Endothelial cell of umbilical vein (primary cell): Measurements from ENCODE around the gene IFI35. TPM values are rescaled to one million over a fixed set of nuclear protein-coding genes. Genes with fewer than 3 reads are reported as not detected.
A peak's percentile ranks its signal among the peaks of the same experiment; 100 is the strongest.

Experiments
- BruUV-seq: library from RNA; stranded (reverse); fragments of 400-500 nt; replicated peaks from 2 replicates; lab custom pipeline; 2021; lab: Mats Ljungman, UMichigan
- CTCF ChIA-PET: fragments of 300-600, 350-600 bp; sonication (Branson Sonifier 250); formaldehyde crosslinking; loops from one replicate; lab custom pipeline; 2021; ENCODE audit warnings: antibody characterized with exemption, inconsistent platforms; lab: Charles Lee
- POLR2A ChIA-PET: fragments of 300-600, 350-600 bp; sonication (Branson Sonifier 250); formaldehyde crosslinking; loops from one replicate; lab custom pipeline; 2021; ENCODE audit warnings: antibody characterized with exemption, inconsistent platforms; lab: Charles Lee
- DNase-seq: peaks from one replicate; pipeline ENCODE4 v3.0.0-alpha.2; 2011; ENCODE audit warnings: low read depth, low spot score
- FAIRE-seq: peaks from 2 replicates; lab custom pipeline; 2011; peaks lifted over from hg19 to GRCh38; lab: Jason Lieb, UNC
- H2AFZ ChIP-seq: 2 replicates; pipeline ENCODE4 v1.6.0; 2012; ENCODE audit warnings: low read depth, low read length, control low read depth, inconsistent platforms
- H3K27ac ChIP-seq: 2 replicates; pipeline ENCODE4 v1.5.1; 2011; ENCODE audit warnings: low read depth, mild to moderate bottlenecking, control low read depth, low read length, moderate library complexity; ENCODE audit not compliant: insufficient read depth
- H3K27me3 ChIP-seq, 2 experiments: 2 replicates each; pipeline versions ENCODE4 v1.6.0 to v1.6.1; 2011; ENCODE audit warnings: low read length in 2 of 2, mixed read lengths in 1 of 2; ENCODE audit not compliant: control insufficient read depth in 2 of 2, insufficient read depth in 2 of 2
- H3K36me3 ChIP-seq, 2 experiments: 2 replicates in 1 of 2; 3 replicates in 1 of 2; pipeline ENCODE4 v1.5.1; 2011; ENCODE audit warnings: low read length in 2 of 2, mild to moderate bottlenecking in 1 of 2, moderate library complexity in 1 of 2; ENCODE audit not compliant: control insufficient read depth in 2 of 2, insufficient read depth in 2 of 2; ENCODE audit errors: extremely low read depth in 1 of 2
- H3K4me1 ChIP-seq: 3 replicates; pipeline ENCODE4 v1.5.1; 2011; ENCODE audit warnings: mild to moderate bottlenecking, low read length; ENCODE audit not compliant: control insufficient read depth, insufficient read depth; ENCODE audit errors: extremely low read depth
- H3K4me2 ChIP-seq: 2 replicates; pipeline ENCODE4 v1.6.1; 2011; ENCODE audit warnings: low read length, control low read depth, mixed read lengths; ENCODE audit not compliant: insufficient read depth
- H3K4me3 ChIP-seq, 3 experiments: fragments of 200-600 bp in 1 of 3; sonication (generic), shearing (Covaris generic) in 1 of 3; replicated peaks in 1 of 3; 2 replicates each; pipeline ENCODE4 v1.5.1; 2011 to 2016; ENCODE audit warnings: control low read depth in 3 of 3, low read length in 3 of 3, mild to moderate bottlenecking in 2 of 3, inconsistent platforms in 1 of 3, low read depth in 1 of 3, moderate library complexity in 1 of 3; ENCODE audit not compliant: insufficient read depth in 1 of 3
- H3K79me2 ChIP-seq: 2 replicates; pipeline ENCODE4 v1.6.0; 2012; ENCODE audit warnings: low read length, inconsistent platforms; ENCODE audit not compliant: control insufficient read depth, insufficient read depth
- H3K9ac ChIP-seq: replicated peaks from 2 replicates; pipeline ENCODE3; 2011; ENCODE audit warnings: low read length, control low read depth; ENCODE audit not compliant: insufficient read depth; ENCODE audit errors: extremely low read depth
- H3K9me1 ChIP-seq: replicated peaks from 3 replicates; pipeline ENCODE4 v1.6.0; 2011; ENCODE audit warnings: mild to moderate bottlenecking, low read length; ENCODE audit not compliant: control insufficient read depth, insufficient read depth; ENCODE audit errors: extremely low read depth
- H3K9me3 ChIP-seq: replicated peaks from 2 replicates; pipeline ENCODE4 v1.5.1; 2012; ENCODE audit warnings: low read length, inconsistent platforms; ENCODE audit not compliant: control insufficient read depth, insufficient read depth
- H4K20me1 ChIP-seq: replicated peaks from 2 replicates; pipeline ENCODE3; 2011; ENCODE audit warnings: mild to moderate bottlenecking, low read length; ENCODE audit not compliant: control insufficient read depth, insufficient read depth; ENCODE audit errors: extremely low read depth
- EZH2 ChIP-seq: IDR thresholded peaks from 2 replicates; pipeline ENCODE4 v1.6.1; 2012; ENCODE audit warnings: borderline replicate concordance, low read depth, mild to moderate bottlenecking, moderate library complexity, low read length, inconsistent platforms; ENCODE audit not compliant: severe bottlenecking
- FOS ChIP-seq: IDR thresholded peaks from 2 replicates; pipeline ENCODE4 v1.6.1; 2011; ENCODE audit warnings: mild to moderate bottlenecking, low read length, moderate library complexity, borderline replicate concordance; ENCODE audit not compliant: insufficient read depth
- GATA2 ChIP-seq: IDR thresholded peaks from 2 replicates; pipeline ENCODE4 v1.7.0; 2011; ENCODE audit warnings: low read depth, mild to moderate bottlenecking, moderate library complexity, mixed read lengths, low read length; ENCODE audit not compliant: insufficient read length, insufficient read depth
- JUN ChIP-seq: IDR thresholded peaks from 2 replicates; pipeline ENCODE4 v1.6.1; 2011; ENCODE audit warnings: borderline replicate concordance, low read depth; ENCODE audit not compliant: insufficient read length, insufficient read depth
- MYC ChIP-seq: IDR thresholded peaks from one replicate; pipeline ENCODE4 v1.6.1; 2011; ENCODE audit warnings: mild to moderate bottlenecking, low read depth, low read length
- POLR2A ChIP-seq: IDR thresholded peaks from 2 replicates; pipeline ENCODE4 v1.6.1; 2012; ENCODE audit warnings: low read depth, mild to moderate bottlenecking, control low read depth, low read length
- POLR2AphosphoS5 ChIP-seq: IDR thresholded peaks from 2 replicates; pipeline ENCODE4 v1.6.1; 2012; ENCODE audit warnings: low read depth, mild to moderate bottlenecking, control low read depth, low read length, moderate library complexity; ENCODE audit not compliant: insufficient read depth
- dilution Hi-C: fragments of 300-500 bp; cut with MboI; formaldehyde crosslinking; loops from one replicate; pipeline ENCODE4 v1.15.0; 2019; ENCODE audit warnings: low sequenced_read_pairs; ENCODE audit not compliant: extremely low pct_ligation_motif_present
- intact Hi-C: fragments of 100-400 bp; cut with micrococcal nuclease; formaldehyde crosslinking; loops from one replicate; pipeline ENCODE4 v1.10.0; 2022
- polyA plus RNA-seq, 4 experiments: library from polyadenylated mRNA; depleted of rRNA in 3 of 4; stranded (reverse) in 3 of 4; unstranded in 1 of 4; fragments of >200 nt; gene quantifications; 2 replicates each; pipeline versions ENCODE4 v1.2.1 to v1.2.3, GENCODE V29; 2011 to 2012; ENCODE audit warnings: missing spikeins in 1 of 4
- total RNA-seq: library from RNA; stranded (reverse); gene quantifications from 2 replicates; pipeline ENCODE4 v1.2.3, GENCODE V29; 2021
- TF ChIP-seq, protein P1 (sequence below), 2 donors: IDR thresholded peaks; 1 replicate in 1 of 2; 2 replicates in 1 of 2; pipeline ENCODE4 v1.5.1; 2011; ENCODE audit warnings: low read length in 2 of 2, mild to moderate bottlenecking in 2 of 2, moderate library complexity in 2 of 2, control low read depth in 1 of 2, inconsistent platforms in 1 of 2, low read depth in 1 of 2; ENCODE audit not compliant: insufficient read depth in 1 of 2; ENCODE audit errors: extremely low read depth in 1 of 2
- TF ChIP-seq, protein P2 (sequence below): IDR thresholded peaks from 2 replicates; pipeline ENCODE4 v1.6.1; 2011; ENCODE audit not compliant: insufficient read depth, insufficient read length

Gene IFI35
- total and polyA plus RNA-seq, 2 donors (not counting 3 experiments of a cell fraction or from before 2014, with no cell fraction given), result 11.1 to 22.5 TPM

DNA sequence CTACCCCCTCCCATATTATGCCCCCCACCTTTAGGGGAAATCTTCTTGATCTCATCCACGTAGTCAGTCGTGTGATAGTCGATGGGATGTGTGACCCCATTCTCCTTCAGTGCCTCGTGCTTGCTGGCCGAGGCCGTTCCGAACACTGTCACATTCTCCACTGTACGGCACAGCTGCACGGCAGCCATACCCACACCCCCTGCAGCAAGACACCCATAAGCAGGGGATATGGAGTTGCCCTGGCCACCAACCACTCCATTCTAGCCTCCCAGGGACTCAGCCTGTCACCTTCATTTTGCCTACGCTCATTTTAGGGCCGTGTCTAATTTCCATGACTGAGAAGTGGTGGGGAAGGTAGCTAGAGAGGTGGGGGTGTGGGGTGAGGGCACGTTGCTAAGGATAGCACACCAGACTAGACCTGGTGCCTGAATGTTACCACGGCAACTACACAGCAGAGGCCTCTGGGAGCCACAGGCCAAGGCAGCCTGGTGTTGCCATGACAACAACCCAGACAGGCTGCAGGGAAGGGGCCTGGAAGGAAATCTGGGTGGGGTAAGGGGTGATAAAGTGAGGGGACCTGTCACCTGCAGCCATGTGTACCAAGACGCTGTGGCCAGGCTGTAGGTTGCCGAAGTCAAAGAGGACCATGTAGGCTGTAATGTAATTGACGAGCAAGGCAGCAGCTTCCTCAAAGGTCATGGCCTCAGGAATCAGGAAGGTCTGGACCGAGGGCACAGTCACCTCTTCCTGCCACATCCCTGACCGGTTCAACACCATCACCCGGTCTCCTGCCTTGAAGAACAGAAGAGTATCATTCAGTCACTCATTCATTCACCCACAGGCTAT lies 11.6 kb downstream of the IFI35 start:
- Histone ChIP-seq H3K27ac (no peak overlapping the region), H3K27me3 (no peaks in the 10 kb centered on the region), H3K9me3 (no peaks in the 10 kb centered on the region), H3K4me3 (no peak overlapping the region), H3K36me3 (peaks cover 3 to 34% of the 10 kb centered on the region in 2 experiments), H2AFZ (no peak overlapping the region), H3K9me1 (no peaks in the 10 kb centered on the region), H3K4me1 (peaks cover 37% of the 10 kb centered on the region), H3K4me2 (peak overlapping the region; percentile 13), H3K9ac (no peak overlapping the region), H4K20me1 (no peaks in the 10 kb centered on the region), H3K79me2 (peaks cover 37% of the 10 kb centered on the region)
- BruUV-seq, result no TSS peak
- dilution Hi-C loops, result no loop called here
- peak; percentile 78 for FAIRE-seq
- TF ChIP-seq, protein P1, sequence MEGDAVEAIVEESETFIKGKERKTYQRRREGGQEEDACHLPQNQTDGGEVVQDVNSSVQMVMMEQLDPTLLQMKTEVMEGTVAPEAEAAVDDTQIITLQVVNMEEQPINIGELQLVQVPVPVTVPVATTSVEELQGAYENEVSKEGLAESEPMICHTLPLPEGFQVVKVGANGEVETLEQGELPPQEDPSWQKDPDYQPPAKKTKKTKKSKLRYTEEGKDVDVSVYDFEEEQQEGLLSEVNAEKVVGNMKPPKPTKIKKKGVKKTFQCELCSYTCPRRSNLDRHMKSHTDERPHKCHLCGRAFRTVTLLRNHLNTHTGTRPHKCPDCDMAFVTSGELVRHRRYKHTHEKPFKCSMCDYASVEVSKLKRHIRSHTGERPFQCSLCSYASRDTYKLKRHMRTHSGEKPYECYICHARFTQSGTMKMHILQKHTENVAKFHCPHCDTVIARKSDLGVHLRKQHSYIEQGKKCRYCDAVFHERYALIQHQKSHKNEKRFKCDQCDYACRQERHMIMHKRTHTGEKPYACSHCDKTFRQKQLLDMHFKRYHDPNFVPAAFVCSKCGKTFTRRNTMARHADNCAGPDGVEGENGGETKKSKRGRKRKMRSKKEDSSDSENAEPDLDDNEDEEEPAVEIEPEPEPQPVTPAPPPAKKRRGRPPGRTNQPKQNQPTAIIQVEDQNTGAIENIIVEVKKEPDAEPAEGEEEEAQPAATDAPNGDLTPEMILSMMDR (IDR thresholded peaks at IDR 0.05; ENCODE audit: extremely low read depth in 1 of 2, insufficient read depth in 1 of 2, low read depth in 1 of 2, low read length in 2 of 2), result no peak
- TF ChIP-seq POLR2A, result no peak
- intact Hi-C loops, result no loop called here
- DNase-seq, result no peak
- ChIA-PET POLR2A (no interaction called here), CTCF (interaction anchor here (0.9 to 5.5 kb wide), 4 partner anchors 12 to 154 kb away, joined by 4 to 22 read pairs (median 6); partner anchors contain the start of genes IFI35 and RPL27)

DNA sequence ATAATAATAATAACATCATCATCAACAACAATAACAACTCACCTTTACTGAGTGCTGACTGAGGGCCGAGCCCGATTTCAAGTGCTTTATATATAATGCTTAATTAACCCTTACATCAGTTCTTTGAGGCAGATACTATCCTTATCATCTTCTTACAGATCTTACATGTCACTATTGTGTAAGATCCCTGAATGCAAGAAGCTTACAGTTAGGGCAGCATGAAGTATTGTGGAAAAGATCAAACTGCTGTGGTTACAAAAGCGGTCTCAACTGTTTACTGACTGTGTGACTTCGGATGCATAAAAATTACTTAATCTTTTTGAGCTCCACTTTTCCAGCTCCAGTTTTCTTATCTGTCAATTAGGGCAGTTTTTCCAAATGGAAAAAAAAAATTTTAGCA lies 12.3 kb downstream of the IFI35 start:
- Histone ChIP-seq H3K9me1 (no peaks in the 10 kb centered on the region), H3K4me3 (no peak overlapping the region), H3K79me2 (peaks cover 37% of the 10 kb centered on the region), H3K27ac (no peak overlapping the region), H2AFZ (no peak overlapping the region), H3K27me3 (no peaks in the 10 kb centered on the region), H3K4me1 (peaks cover 37% of the 10 kb centered on the region), H4K20me1 (no peaks in the 10 kb centered on the region), H3K9me3 (no peaks in the 10 kb centered on the region), H3K36me3 (peaks cover 3 to 30% of the 10 kb centered on the region in 2 experiments), H3K9ac (no peak overlapping the region), H3K4me2 (peak overlapping the region; percentile 13)
- CTCF ChIA-PET, result interaction anchor here (0.9 to 5.5 kb wide), 4 partner anchors 12 to 153 kb away, joined by 4 to 22 read pairs (median 6); partner anchors contain the start of genes IFI35 and RPL27
- FAIRE-seq (no peak), DNase-seq (no peak)
- POLR2A ChIA-PET, result no interaction called here
- intact Hi-C loops, result no loop called here
- BruUV-seq, result no TSS peak
- TF ChIP-seq, protein P2, sequence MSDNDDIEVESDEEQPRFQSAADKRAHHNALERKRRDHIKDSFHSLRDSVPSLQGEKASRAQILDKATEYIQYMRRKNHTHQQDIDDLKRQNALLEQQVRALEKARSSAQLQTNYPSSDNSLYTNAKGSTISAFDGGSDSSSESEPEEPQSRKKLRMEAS, result no peak
- no peak for TF ChIP-seq EZH2
- TF ChIP-seq POLR2A, result no peak
- no peak for TF ChIP-seq JUN
- no peak for TF ChIP-seq GATA2
- TF ChIP-seq MYC, result no peak
- TF ChIP-seq, protein P1 (IDR thresholded peaks at IDR 0.05; ENCODE audit: extremely low read depth in 1 of 2, insufficient read depth in 1 of 2, low read depth in 1 of 2, low read length in 2 of 2), result no peak
- no peak for TF ChIP-seq POLR2AphosphoS5
- TF ChIP-seq FOS, result no peak
- dilution Hi-C loops, result no loop called here
